ENCODE data around the gene SETX.

Gene SETX

DNA sequence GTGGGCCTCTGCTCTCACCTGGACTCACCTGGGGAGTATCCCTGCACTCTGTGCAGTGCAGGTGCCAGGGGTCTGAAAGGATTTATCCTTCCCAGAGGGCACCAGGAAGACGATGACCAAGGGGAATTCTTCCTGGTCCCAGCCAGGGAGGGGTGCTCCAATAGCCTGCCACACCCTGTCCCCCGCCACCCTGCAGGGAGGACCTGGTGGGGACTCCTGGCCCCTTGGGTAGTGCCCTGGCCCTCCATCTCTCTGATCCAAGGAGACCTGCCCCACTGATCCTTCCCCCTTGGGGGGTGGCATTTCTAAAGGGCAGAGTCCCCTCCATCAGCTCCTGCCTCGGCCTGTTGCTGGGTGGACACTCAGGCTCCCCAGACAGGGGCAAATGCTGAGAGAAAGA lies 122.3 kb downstream of the SETX start:
- Histone ChIP-seq H3K79me2 (ENCODE audit: low read length) (no peaks in the 10 kb centered on the region), H3K9ac (ENCODE audit: low read length) (no peak overlapping the region), H3K9me3 (ENCODE audit: insufficient read depth, low read length) (no peaks in the 10 kb centered on the region), H4K20me1 (ENCODE audit: insufficient read depth, low read length) (no peaks in the 10 kb centered on the region), H3K27me3 (ENCODE audit: low read depth, low read length) (peaks cover 25% of the 10 kb centered on the region), H3K4me3 (ENCODE audit: low read length) (no peak overlapping the region), H3K36me3 (replicated peaks; ENCODE audit: low read depth, low read length) (no peaks in the 10 kb centered on the region), H3K27ac (ENCODE audit: low read length) (no peak overlapping the region), H3K4me2 (ENCODE audit: low read length) (no peak overlapping the region), H3K4me1 (ENCODE audit: low read length) (peaks cover 3% of the 10 kb centered on the region; the same call in 1 of the 2 replicates), H2AFZ (ENCODE audit: low read depth, low read length) (no peak overlapping the region)
- no peak for TF ChIP-seq EZH2phosphoT487 (IDR thresholded peaks at IDR 0.05; ENCODE audit: low read depth)
- TF ChIP-seq, protein P1, sequence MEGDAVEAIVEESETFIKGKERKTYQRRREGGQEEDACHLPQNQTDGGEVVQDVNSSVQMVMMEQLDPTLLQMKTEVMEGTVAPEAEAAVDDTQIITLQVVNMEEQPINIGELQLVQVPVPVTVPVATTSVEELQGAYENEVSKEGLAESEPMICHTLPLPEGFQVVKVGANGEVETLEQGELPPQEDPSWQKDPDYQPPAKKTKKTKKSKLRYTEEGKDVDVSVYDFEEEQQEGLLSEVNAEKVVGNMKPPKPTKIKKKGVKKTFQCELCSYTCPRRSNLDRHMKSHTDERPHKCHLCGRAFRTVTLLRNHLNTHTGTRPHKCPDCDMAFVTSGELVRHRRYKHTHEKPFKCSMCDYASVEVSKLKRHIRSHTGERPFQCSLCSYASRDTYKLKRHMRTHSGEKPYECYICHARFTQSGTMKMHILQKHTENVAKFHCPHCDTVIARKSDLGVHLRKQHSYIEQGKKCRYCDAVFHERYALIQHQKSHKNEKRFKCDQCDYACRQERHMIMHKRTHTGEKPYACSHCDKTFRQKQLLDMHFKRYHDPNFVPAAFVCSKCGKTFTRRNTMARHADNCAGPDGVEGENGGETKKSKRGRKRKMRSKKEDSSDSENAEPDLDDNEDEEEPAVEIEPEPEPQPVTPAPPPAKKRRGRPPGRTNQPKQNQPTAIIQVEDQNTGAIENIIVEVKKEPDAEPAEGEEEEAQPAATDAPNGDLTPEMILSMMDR (IDR thresholded peaks at IDR 0.05; ENCODE audit: low read depth, low read length), result no peak

- Histone ChIP-seq H3K27ac (ENCODE audit: low read length) (no peak overlapping the region), H4K20me1 (ENCODE audit: insufficient read depth, low read length) (no peaks in the 10 kb centered on the region), H3K27me3 (ENCODE audit: low read depth, low read length) (peaks cover 21% of the 10 kb centered on the region)
Observed at GRCh38 chr9:132231019-132231701, 123.6 kb downstream of the SETX start.

GRCh38 chr9:132230605-132231004 lies 124.2 kb downstream of the SETX start:
- H2AFZ ChIP-seq (ENCODE audit: low read depth, low read length), result no peak overlapping the region
- H3K79me2 ChIP-seq (ENCODE audit: low read length), result no peaks in the 10 kb centered on the region
- H3K27ac ChIP-seq (ENCODE audit: low read length), result no peak overlapping the region
- no peak overlapping the region for H3K4me2 ChIP-seq (ENCODE audit: low read length)
- no peak overlapping the region for H3K9ac ChIP-seq (ENCODE audit: low read length)
- no peaks in the 10 kb centered on the region for H3K36me3 ChIP-seq (replicated peaks; ENCODE audit: low read depth, low read length)
- no peaks in the 10 kb centered on the region for H3K9me3 ChIP-seq (ENCODE audit: insufficient read depth, low read length)
- no peaks in the 10 kb centered on the region for H3K4me1 ChIP-seq (ENCODE audit: low read length)
- H3K27me3 ChIP-seq (ENCODE audit: low read depth, low read length), result peaks cover 21% of the 10 kb centered on the region
- TF ChIP-seq, protein P1 (IDR thresholded peaks at IDR 0.05; ENCODE audit: low read depth, low read length), result no peak
- TF ChIP-seq EZH2phosphoT487 (IDR thresholded peaks at IDR 0.05; ENCODE audit: low read depth), result no peak
- H3K4me3 ChIP-seq (ENCODE audit: low read length), result no peak overlapping the region
- no peaks in the 10 kb centered on the region for H4K20me1 ChIP-seq (ENCODE audit: insufficient read depth, low read length)

More at GRCh38 chr9:132231019-132231701, 123.6 kb downstream of the SETX start:
- no peaks in the 10 kb centered on the region for H3K79me2 ChIP-seq (ENCODE audit: low read length)
- no peaks in the 10 kb centered on the region for H3K4me1 ChIP-seq (ENCODE audit: low read length)
- TF ChIP-seq EZH2phosphoT487 (IDR thresholded peaks at IDR 0.05; ENCODE audit: low read depth), result no peak
- TF ChIP-seq, protein P1 (IDR thresholded peaks at IDR 0.05; ENCODE audit: low read depth, low read length), result no peak
- no peak overlapping the region for H2AFZ ChIP-seq (ENCODE audit: low read depth, low read length)
- no peaks in the 10 kb centered on the region for H3K9me3 ChIP-seq (ENCODE audit: insufficient read depth, low read length)
- no peaks in the 10 kb centered on the region for H3K36me3 ChIP-seq (replicated peaks; ENCODE audit: low read depth, low read length)
- no peak overlapping the region for H3K4me3 ChIP-seq (ENCODE audit: low read length)
- no peak overlapping the region for H3K4me2 ChIP-seq (ENCODE audit: low read length)
- H3K9ac ChIP-seq (ENCODE audit: low read length), result no peak overlapping the region

DNA sequence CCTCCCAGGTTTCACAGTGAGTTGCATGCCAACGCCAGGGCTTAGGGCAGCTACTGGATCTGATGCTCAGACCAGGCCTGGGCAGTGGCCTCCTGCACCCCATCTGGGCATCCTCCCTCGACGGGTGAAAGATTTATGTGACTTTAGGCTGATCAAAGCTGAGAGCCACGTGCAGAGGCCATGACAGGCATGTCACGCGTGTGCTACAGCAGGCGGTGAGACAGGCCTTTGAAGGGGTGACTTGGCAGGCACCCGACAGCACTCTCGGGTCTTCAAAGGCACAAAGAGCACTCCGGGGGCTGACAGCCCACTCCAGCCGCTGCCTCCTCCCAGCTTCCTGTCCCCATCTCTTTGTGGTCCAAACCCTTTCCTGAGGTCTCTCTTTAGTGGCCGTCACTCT lies 126.7 kb downstream of the SETX start:
- Histone ChIP-seq H2AFZ (ENCODE audit: low read depth, low read length) (no peak overlapping the region), H3K79me2 (ENCODE audit: low read length) (no peaks in the 10 kb centered on the region), H3K4me3 (ENCODE audit: low read length) (no peak overlapping the region), H3K4me1 (ENCODE audit: low read length) (no peaks in the 10 kb centered on the region), H3K4me2 (ENCODE audit: low read length) (no peak overlapping the region), H3K9ac (ENCODE audit: low read length) (no peak overlapping the region), H3K9me3 (ENCODE audit: insufficient read depth, low read length) (no peaks in the 10 kb centered on the region), H3K27me3 (ENCODE audit: low read depth, low read length) (peaks cover 27% of the 10 kb centered on the region), H3K27ac (ENCODE audit: low read length) (no peak overlapping the region), H4K20me1 (ENCODE audit: insufficient read depth, low read length) (no peaks in the 10 kb centered on the region), H3K36me3 (replicated peaks; ENCODE audit: low read depth, low read length) (no peaks in the 10 kb centered on the region)
- TF ChIP-seq, protein P1 (IDR thresholded peaks at IDR 0.05; ENCODE audit: low read depth, low read length), result no peak
- no peak for TF ChIP-seq EZH2phosphoT487 (IDR thresholded peaks at IDR 0.05; ENCODE audit: low read depth)

All from OCI-LY3 (cell line).